Measurements from ENCODE around the gene AKAP1.

- TF ChIP-seq POLR2A (IDR thresholded peaks at IDR 0.05): no peak
- no peak for TF ChIP-seq CTCF (IDR thresholded peaks at IDR 0.05)
Observed at GRCh38 chr17:57096472-57097202, 11.6 kb downstream of the AKAP1 start.

Data from right lobe of liver (tissue), 4 donors.